NCI-H345 treated with DMSO at 0.1 percent for 48 hours (cell line): ENCODE measurements around the gene TROAP.

ENCODE experiments used
- DNase-seq: peaks from one replicate; lab custom pipeline; 2025; ENCODE audit not compliant: unreplicated experiment; lab: John Stamatoyannopoulos, UW

TROAP gene

GRCh38 chr12:49342066-49342913 lies 19.2 kb downstream of the TROAP start:
- DNase-seq, result no peak

DNA sequence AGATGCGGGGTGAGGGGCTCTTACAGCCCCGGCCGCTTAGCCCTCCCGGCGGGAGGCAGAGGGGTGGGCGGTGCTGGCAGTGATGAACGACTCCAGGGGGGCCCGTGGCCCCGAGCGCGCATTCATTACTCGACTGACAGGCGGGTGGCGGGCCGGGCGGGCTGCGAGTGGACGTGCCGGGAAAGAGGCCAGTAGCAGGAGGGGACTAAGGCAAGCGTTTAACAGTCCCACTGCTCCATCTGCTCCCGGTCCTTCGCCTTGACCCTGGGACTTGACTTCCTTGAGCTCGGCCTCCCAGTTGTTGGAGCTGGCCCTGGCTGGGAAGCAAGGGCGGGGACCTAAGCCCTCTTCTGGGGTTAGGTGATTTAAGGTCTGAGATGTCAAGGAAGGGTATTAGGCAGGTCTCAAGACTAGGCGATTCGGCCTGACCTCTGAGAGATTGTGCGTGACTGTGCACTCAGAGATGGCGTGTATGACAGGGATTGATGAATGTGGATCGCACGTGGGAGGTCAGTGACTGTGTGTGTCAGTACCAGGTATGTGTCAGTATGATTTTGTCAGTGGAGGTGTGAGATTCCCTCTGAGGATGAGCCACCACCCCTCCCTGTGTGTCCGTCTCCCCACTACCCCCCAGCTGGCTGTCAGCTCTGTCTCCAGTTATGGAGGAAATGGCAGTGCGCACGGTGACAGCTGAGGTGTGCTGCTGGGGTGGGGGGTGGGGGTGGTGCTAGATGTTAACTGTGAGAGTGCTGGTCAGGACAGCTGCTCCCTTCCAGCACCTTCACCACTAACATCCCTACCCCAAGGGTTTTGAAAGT lies 20.1 kb downstream of the TROAP start:
- DNase-seq, result no peak

DNA sequence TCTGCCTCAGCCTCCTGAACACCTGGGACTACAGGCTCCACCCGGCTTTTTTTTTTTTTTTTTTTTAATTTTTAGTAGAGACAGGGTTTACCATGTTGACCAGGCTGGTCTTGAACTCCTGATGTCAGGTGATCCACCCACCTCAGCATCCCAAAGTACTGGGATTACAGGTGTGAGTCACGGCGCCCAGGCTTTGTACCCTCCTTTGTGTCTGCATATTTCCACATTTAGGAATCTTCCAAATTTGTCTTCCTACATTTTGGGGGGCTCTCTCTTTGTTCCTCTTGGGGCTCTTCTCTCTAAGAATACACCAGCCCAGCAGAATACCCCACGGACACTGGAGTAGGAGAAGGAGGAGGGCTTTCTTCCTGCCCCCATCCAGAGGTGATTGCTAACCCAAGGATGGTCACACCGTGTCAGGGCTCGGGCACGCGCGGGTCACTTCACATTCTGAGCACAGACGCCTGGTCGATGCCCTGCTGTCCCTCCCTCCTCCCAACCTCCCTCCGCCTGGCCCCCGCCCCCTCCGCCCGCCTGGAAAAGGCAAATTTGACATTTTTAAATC lies 21.5 kb downstream of the TROAP start:
- DNase-seq, result no peak

DNA sequence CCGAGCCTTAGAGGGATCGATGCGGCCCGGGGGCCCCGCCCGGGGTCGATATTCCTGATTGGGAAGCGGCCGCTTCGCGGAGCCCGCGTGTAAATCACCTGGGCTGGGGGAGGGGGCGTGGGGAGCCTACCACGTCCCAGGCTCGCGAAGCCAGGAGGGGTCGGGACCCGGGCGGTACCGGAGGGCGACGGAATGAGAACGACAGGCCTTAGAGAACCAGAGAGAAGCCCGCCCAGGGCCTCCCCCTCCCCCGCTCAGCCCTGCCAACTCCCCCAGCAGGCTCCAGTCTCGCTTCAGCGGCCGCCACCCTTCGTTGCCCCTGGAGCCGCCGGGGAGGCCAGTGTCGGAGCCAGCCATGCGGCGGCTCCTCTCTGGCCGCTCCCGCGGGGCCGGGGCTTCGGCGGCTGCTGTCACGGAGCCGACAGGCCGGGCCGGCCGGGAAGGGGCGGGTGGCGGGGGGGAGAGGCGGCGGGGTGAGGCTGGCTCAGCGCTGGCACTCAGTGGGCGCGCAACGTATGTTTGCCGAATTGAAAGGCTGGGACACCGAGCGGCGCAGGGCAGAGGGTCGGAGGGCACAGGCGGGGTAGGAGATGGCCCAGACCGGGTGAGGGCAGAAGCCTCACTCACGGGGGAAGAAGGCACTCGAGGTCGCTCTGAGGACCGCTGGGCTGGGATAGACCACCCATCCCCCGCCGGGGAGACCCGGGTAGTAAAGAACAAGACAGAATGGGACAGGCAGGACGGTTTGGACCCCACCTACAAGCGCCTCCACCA lies 22.2 kb downstream of the TROAP start:
- no peak for DNase-seq

GRCh38 chr12:49345825-49346658 lies 23.0 kb downstream of the TROAP start:
- DNase-seq, result no peak

GRCh38 chr12:49346659-49347310 lies 23.7 kb downstream of the TROAP start, which contains the start of gene DNAJC22:
DNAJC22 (plus strand) TSS chr12:49346888; CDS start chr12:49348873, 1,985 bp downstream.
- no peak for DNase-seq

DNA sequence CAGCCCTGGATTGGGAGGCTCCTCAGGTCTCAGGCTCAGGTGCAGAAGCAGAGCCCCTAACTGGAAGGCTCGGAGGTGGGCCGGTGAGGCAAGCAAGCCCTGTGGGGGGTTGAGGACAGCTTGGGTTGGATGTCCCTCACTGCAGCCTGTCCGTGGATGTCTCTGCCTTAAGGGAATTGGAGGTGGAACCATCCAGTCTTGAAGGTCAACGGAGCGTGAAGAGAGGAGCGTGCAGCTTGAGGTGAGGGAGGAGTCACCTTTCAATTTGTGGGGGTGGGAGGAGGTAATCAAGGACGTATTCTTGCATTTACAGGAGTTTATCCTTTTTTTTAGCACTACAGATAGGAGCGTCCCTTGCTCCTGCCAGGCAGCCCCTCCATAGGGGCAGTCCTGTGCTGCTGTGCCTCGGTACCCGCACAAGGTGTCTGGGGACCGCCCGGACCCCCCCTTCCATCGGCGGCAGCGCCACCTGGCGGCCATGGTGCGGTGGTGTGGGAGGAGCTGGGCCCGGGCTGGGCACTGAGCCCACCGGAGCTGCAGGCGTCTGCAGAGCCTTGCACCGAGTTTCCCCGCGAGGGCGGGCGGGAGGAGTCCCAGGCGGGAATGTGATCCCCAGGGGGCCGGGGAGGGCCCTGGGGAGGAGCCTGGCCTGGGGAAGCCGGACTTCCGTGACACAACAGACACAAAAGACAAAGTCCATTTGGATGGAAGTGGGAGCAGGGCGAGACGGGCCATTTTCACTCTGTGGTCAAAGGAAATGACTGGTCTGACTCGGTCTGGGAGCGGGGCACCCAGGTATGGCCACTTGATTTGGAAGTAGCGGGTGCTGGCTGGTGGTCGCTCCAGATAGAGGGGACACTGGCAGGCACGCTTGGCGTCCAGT lies 24.5 kb downstream of the TROAP start:
- DNase-seq, result no peak

DNA sequence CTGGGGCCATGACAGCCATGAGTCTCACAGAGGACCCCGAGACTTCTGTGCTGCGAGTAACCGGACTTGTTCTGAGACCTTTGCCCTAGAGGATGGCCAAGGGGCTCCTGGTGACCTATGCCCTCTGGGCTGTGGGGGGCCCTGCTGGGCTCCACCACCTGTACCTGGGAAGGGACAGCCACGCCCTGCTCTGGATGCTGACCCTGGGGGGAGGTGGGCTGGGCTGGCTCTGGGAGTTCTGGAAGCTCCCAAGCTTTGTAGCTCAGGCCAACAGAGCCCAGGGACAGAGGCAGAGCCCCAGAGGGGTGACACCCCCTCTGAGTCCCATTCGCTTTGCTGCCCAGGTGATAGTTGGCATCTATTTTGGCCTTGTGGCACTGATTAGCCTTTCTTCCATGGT lies 25.7 kb downstream of the TROAP start:
- no peak for DNase-seq

GRCh38 chr12:49349266-49349665 lies 26.2 kb downstream of the TROAP start:
- DNase-seq, result no peak

GRCh38 chr12:49352351-49352750 lies 29.3 kb downstream of the TROAP start:
- DNase-seq, result no peak

GRCh38 chr12:49355913-49356312 lies 32.9 kb downstream of the TROAP start:
- DNase-seq, result no peak

GRCh38 chr12:49357103-49357678 lies 34.1 kb downstream of the TROAP start:
- no peak for DNase-seq

- DNase-seq, result peak; percentile 14
Observed at GRCh38 chr12:49358483-49359141, 35.6 kb downstream of the TROAP start.

DNA sequence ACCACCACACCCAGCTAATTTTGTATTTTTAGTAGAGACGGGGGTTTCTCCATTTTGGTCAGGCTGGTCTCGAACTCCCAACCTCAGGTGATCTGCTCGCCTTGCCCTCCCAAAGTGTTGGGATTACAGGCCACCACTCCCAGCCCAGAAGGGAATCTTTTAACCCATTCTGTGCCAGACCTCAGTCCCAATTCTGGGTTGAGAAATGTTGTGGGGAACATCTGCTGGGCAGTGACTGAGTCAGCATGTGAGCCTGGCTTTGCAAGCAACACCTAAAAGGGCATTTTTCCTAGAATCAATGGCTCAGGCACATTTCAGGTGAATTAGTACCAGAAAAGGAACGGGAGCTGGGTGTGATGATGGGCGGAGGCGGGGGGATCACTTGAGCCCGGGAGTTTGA lies 36.6 kb downstream of the TROAP start:
- DNase-seq, result no peak

DNA sequence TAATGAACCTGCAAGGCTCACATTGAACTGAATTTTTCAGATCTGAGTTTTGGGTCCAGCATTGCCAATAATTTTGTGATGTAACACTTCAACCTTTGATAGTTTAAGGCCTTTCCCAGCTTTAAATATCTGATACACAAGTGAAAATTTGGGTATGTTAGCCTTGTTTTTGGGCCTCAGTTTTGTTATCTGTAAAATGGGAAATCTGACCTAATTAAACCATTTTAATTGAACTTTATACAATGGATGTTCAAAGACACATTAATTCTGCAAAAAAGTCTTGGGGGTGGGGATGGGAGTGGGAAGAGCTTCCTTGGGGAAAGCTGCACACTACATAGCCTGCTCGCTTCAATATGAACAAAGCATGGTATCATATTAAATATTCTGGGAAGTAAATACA lies 39.0 kb downstream of the TROAP start:
- no peak for DNase-seq

DNA sequence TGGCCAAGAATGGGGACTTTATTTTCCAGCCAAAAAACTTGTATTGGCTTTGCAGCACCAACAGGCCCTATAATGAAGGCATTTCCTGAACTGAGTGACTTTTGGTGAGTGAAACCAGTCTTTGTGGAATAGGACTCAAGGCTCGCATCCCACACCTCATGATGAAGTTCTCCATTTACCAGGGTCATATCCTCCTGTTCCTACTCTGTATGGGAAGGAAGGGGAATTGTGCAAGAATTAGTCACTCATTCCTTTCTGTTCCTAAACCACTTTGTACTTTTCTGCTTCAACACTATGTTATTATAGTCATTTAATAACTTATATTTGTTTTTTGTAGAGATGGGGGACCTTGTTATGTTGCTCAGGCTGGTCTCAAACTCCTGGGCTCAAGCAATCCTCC lies 41.9 kb downstream of the TROAP start:
- no peak for DNase-seq

- DNase-seq, result no peak
Observed at GRCh38 chr12:49365542-49365941, 42.5 kb downstream of the TROAP start.
